GM12878 (cell line): ENCODE measurements around the gene ABHD14A. TPM values are rescaled to one million over a fixed set of nuclear protein-coding genes. Genes with fewer than 3 reads are reported as not detected.

Experiments
- ATAC-seq: fragments of 200-7000 bp; cut with Tn5 transposase; 3 replicates; pipeline ENCODE4 v1.9.1; 2020; ENCODE audit warnings: mild to moderate bottlenecking, moderate library complexity
- BruUV-seq: library from RNA; stranded (reverse); fragments of 400-500 nt; replicated peaks from 2 replicates; lab custom pipeline; 2021; lab: Mats Ljungman, UMichigan
- CTCF ChIA-PET: fragments of 300-600 bp; sonication (Branson Sonifier 250); formaldehyde crosslinking; extraction: SDS; loops from one replicate; lab custom pipeline; 2021; ENCODE audit warnings: inconsistent platforms; lab: Yijun Ruan, JAX
- POLR2A ChIA-PET: fragments of 350-600 bp; formaldehyde crosslinking; extraction: SDS; loops from one replicate; lab custom pipeline; 2021; ENCODE audit warnings: inconsistent platforms; lab: Charles Lee
- RAD21 ChIA-PET: fragments of 300-600 bp; sonication (Branson Sonifier 250); formaldehyde crosslinking; loops from one replicate; lab custom pipeline; 2023; ENCODE audit warnings: antibody characterized with exemption; ENCODE audit not compliant: unreplicated experiment; lab: Charles Lee
- SMC1A ChIA-PET: fragments of 300-600 bp; sonication (Branson Sonifier 250); formaldehyde crosslinking; loops from one replicate; lab custom pipeline; 2023; ENCODE audit not compliant: unreplicated experiment, uncharacterized antibody; lab: Charles Lee
- DNase-seq: peaks from one replicate; pipeline ENCODE4 v3.0.0-alpha.2; 2011; ENCODE audit warnings: low read depth, low spot score
- FAIRE-seq: peaks from 3 replicates; lab custom pipeline; 2011; peaks lifted over from hg19 to GRCh38; lab: Jason Lieb, UNC
- H2AFZ ChIP-seq: 2 replicates; pipeline ENCODE4 v1.6.0; 2011; ENCODE audit warnings: low read depth, low read length, control low read depth; ENCODE audit not compliant: control insufficient read depth
- H3K27ac ChIP-seq: 2 replicates; pipeline ENCODE4 v1.5.1; 2011; ENCODE audit warnings: control low read depth; ENCODE audit not compliant: control insufficient read depth, insufficient read depth
- H3K27me3 ChIP-seq, 2 experiments: replicated peaks in 1 of 2; 2 replicates each; pipeline versions ENCODE4 v1.6.0 to v1.6.1; 2011; ENCODE audit warnings: low read length in 1 of 2; ENCODE audit not compliant: control insufficient read depth in 2 of 2, insufficient read depth in 2 of 2
- H3K36me3 ChIP-seq, 2 experiments: 2 replicates each; pipeline ENCODE4 v1.5.1; 2011; ENCODE audit warnings: low read length in 1 of 2; ENCODE audit not compliant: control insufficient read depth in 2 of 2, insufficient read depth in 2 of 2
- H3K4me1 ChIP-seq: 2 replicates; pipeline ENCODE4 v1.6.1; 2011; ENCODE audit warnings: mild to moderate bottlenecking, low read length, moderate library complexity, mixed read lengths; ENCODE audit not compliant: control insufficient read depth, insufficient read depth
- H3K4me2 ChIP-seq: 2 replicates; pipeline ENCODE4 v1.6.0; 2011; ENCODE audit warnings: control low read depth; ENCODE audit not compliant: control insufficient read depth, insufficient read depth
- H3K4me3 ChIP-seq: fragments of 200-600 bp; sonication (generic); 2 replicates; pipeline ENCODE4 v1.5.1; 2016
- H3K79me2 ChIP-seq: 2 replicates; pipeline ENCODE4 v1.6.0; 2011; ENCODE audit warnings: low read length; ENCODE audit not compliant: control insufficient read depth, insufficient read depth
- H3K9ac ChIP-seq: 2 replicates; pipeline ENCODE4 v1.8.0; 2011; ENCODE audit warnings: low read length, control low read depth, mixed read lengths; ENCODE audit not compliant: control insufficient read depth, insufficient read depth
- H3K9me3 ChIP-seq: replicated peaks from 3 replicates; pipeline ENCODE4 v1.5.1; 2011; ENCODE audit warnings: mild to moderate bottlenecking, low read length; ENCODE audit not compliant: control insufficient read depth, insufficient read depth
- H4K20me1 ChIP-seq: 2 replicates; pipeline ENCODE4 v1.6.0; 2011; ENCODE audit not compliant: control insufficient read depth, insufficient read depth
- BMI1 ChIP-seq: fragments of 450-650 bp; IDR thresholded peaks from 2 replicates; pipeline ENCODE4 v1.6.1; 2016; ENCODE audit warnings: mild to moderate bottlenecking, moderate library complexity, borderline replicate concordance
- CEBPZ ChIP-seq: fragments of 150-350 bp; IDR thresholded peaks from 2 replicates; pipeline ENCODE4 v1.6.1; 2016; ENCODE audit warnings: low read depth, low read length
- EGR1 ChIP-seq, 2 experiments: IDR thresholded peaks; 1 replicate in 1 of 2; 2 replicates in 1 of 2; pipeline ENCODE4 v1.6.1; 2011 to 2012; ENCODE audit warnings: low read depth in 2 of 2, low read length in 2 of 2, borderline replicate concordance in 1 of 2, mild to moderate bottlenecking in 1 of 2, moderate library complexity in 1 of 2
- ETV6 ChIP-seq, 2 experiments: fragments of 450-650 bp in 1 of 2; IDR thresholded peaks in 1 of 2; conservative IDR thresholded peaks in 1 of 2; 2 replicates each; pipeline ENCODE4 v1.6.1; 2014; ENCODE audit warnings: antibody characterized with exemption in 1 of 2, borderline replicate concordance in 1 of 2, low read depth in 1 of 2, mild to moderate bottlenecking in 1 of 2, moderate library complexity in 1 of 2
- IKZF1 ChIP-seq: fragments of 450-650 bp; conservative IDR thresholded peaks from 2 replicates; pipeline ENCODE4 v1.6.1; 2017; ENCODE audit warnings: antibody characterized with exemption, mild to moderate bottlenecking
- IKZF2 ChIP-seq, 2 experiments: fragments of 450-650 bp; IDR thresholded peaks; 2 replicates each; pipeline ENCODE4 v1.6.1; 2017; ENCODE audit warnings: mild to moderate bottlenecking in 2 of 2, moderate library complexity in 2 of 2
- NRF1 ChIP-seq: conservative IDR thresholded peaks from 2 replicates; pipeline ENCODE4 v1.6.1; 2011; ENCODE audit warnings: mild to moderate bottlenecking, low read depth, low read length, improper control_type of control experiment
- SIX5 ChIP-seq: IDR thresholded peaks from 2 replicates; pipeline ENCODE4 v1.6.1; 2011; ENCODE audit warnings: mild to moderate bottlenecking, low read depth, low read length, moderate library complexity; ENCODE audit not compliant: severe bottlenecking
- WGBS: methylation state at CpG from one replicate; pipeline ENCODE4 v1.1.6; 2016; ENCODE audit warnings: low lambda C conversion rate; ENCODE audit not compliant: insufficient replicate concordance, insufficient coverage; ENCODE audit errors: missing lambda C conversion rate; 5-methylcytosine and 5-hydroxymethylcytosine counted together
- in situ Hi-C: fragments of 300-500 bp; cut with MboI; formaldehyde crosslinking; loops from 9 replicates; pipeline ENCODE4 v1.14.3; 2018; ENCODE audit warnings: mixed read lengths
- intact Hi-C: fragments of 100-400 bp; cut with micrococcal nuclease; formaldehyde crosslinking; loops from one replicate; pipeline ENCODE4 v1.14.2; 2022; ENCODE audit not compliant: unreplicated experiment
- polyA plus RNA-seq, 11 experiments: library from polyadenylated mRNA; depleted of rRNA in 4 of 11; unstranded in 6 of 11; stranded (reverse) in 5 of 11; fragments of >200 nt; fragmentation: Nextera tagmentation in 4 of 11; fragmentation: Illumina TruSeq in 1 of 11; extraction: Ambion mirVana in 4 of 11; extraction: Trizol in 1 of 11; gene quantifications; 1 replicate in 1 of 11; 2 replicates in 10 of 11; pipeline versions ENCODE4 v1.2.1 to v1.2.3, GENCODE V29; 2011 to 2016; ENCODE audit warnings: inconsistent platforms in 2 of 11, missing spikeins in 2 of 11, low read depth in 1 of 11
- total RNA-seq, 4 experiments: library from RNA; depleted of rRNA in 3 of 4; stranded (reverse); fragments of >200 nt in 3 of 4; fragmentation: Illumina TruSeq in 1 of 4; extraction: Trizol in 1 of 4; gene quantifications; 2 replicates each; pipeline versions ENCODE4 v1.2.1 to v1.2.3, GENCODE V29; 2013 to 2021

ABHD14A gene
- total and polyA plus RNA-seq, 10 of the 15 experiments (the other 5 are each of a cell fraction or from before 2014, with no cell fraction given): 1.2 to 27.0 (median 7.9) TPM

- no peaks in the 10 kb centered on the region for H3K9me3 ChIP-seq
- 53% methylated on average over 46 of the region's 46 CpGs for WGBS
- H3K79me2 ChIP-seq: peaks cover 5% of the 10 kb centered on the region; the same call in 1 of the 2 replicates
- H3K4me2 ChIP-seq: peak overlapping the region; percentile 76
- ATAC-seq (no peak), DNase-seq (no peak), FAIRE-seq (no peak)
- no peaks in the 10 kb centered on the region for H4K20me1 ChIP-seq
- intact Hi-C loops: no loop called here
- H3K4me1 ChIP-seq: peaks cover 15% of the 10 kb centered on the region
- in situ Hi-C loops: no loop called here
- H3K27me3 ChIP-seq: no peaks in the 10 kb centered on the region
- H2AFZ ChIP-seq: peak overlapping the region; percentile 85
- ChIA-PET SMC1A (interaction anchor here (1.5 to 5.2 kb wide), 2 partner anchors 12 to 34 kb away, joined by 4 to 33 read pairs; partner anchors contain the start of genes PARP3 and RRP9), CTCF (interaction anchor here (0.9 to 5.3 kb wide), 4 partner anchors 13 to 33 kb away, joined by 3 to 79 read pairs (median 4); partner anchors contain the start of genes PARP3 and RRP9), RAD21 (interaction anchor here (0.9 kb wide), 1 partner anchor 81 kb away, joined by 3 read pairs; the partner anchor contains the start of gene DUSP7), POLR2A (interaction anchor here (0.7 kb wide), 1 partner anchor 33 kb away, joined by 3 read pairs; no protein-coding TSS in a partner anchor)
- no TSS peak for BruUV-seq
- H3K9ac ChIP-seq: no peak overlapping the region; the same call in 1 of the 2 replicates
- H3K27ac ChIP-seq: no peak overlapping the region
- peak overlapping the region; percentile 84; the same call in 1 of the 2 replicates for H3K4me3 ChIP-seq
- H3K36me3 ChIP-seq: no peaks in the 10 kb centered on the region
- TF ChIP-seq EGR1 (IDR thresholded peaks at IDR 0.05; ENCODE audit: borderline replicate concordance in 1 of 2, low read depth in 2 of 2, low read length in 2 of 2) (peak in 1 of 2 experiments; percentile 19; a peak in 1 of 3 replicates), BMI1 (peak; percentile 86), IKZF1 (peak; percentile 54; the same call in 1 of the 2 replicates), SIX5 (no peak), IKZF2 (IDR thresholded peaks at IDR 0.05) (peak in 1 of 2 experiments; percentile 29; a peak in 1 of 4 replicates), ETV6 (conservative IDR thresholded peaks at IDR 0.05 in 1 of 2, IDR thresholded peaks at IDR 0.05 in 1 of 2; ENCODE audit: borderline replicate concordance in 1 of 2, low read depth in 1 of 2) (no peak), NRF1 (no peak), CEBPZ (no peak)
Observed at GRCh38 chr3:51975852-51976549, 1.1 kb downstream of the ABHD14A start.
